ENCODE results near the gene PDE1A.

PDE1A gene

DNA sequence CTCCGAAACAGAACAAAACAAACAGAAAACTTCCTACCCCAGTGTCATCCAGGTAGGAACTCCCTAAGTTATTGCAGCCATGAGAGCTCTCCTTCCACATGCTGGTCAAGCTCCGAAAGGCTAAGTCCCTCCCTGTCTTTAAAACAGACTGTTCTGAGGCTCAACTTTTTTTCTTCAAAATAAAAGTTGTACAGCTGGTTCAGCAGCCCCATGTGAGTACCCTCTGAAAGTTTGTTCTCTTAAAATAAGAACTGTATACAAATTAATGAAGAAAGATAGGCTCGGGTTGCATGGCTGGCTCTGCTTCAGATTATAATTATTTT is at the start of gene PDE1A:
Gene PDE1A, minus strand, starts transcription at position 119 of the 323 bp plus-strand sequence.
- no peak for DNase-seq (ENCODE audit: low spot score in 2 of 2)

DNA sequence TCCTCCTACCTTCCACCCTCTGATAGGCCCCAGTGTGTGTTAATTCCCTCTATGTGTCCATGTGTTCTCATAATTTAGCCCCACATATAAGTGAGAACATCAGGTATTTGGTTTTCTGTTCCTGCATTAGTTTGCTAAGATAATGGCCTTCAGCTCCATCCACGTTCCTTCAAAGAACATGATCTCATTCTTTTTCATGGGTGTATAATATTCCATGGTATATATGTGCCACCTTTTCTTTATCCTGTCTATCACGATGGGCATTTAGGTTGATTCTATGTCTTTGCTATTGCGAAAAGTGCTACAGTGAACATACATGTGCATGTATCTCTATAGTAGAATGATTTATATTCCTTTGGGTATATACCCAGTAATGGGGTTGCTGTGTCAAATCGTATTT is 46.8 kb upstream of the PDE1A start:
- no peak overlapping the region for H3K27ac Mint-ChIP-seq
- no peak overlapping the region for H3K4me3 Mint-ChIP-seq
- DNase-seq (ENCODE audit: low spot score in 2 of 2) (no peak), ATAC-seq (ENCODE audit: low read depth) (no peak)
- H3K27me3 Mint-ChIP-seq = no peaks in the 10 kb centered on the region
- H3K4me1 Mint-ChIP-seq = no peaks in the 10 kb centered on the region
- no peaks in the 10 kb centered on the region for H3K36me3 Mint-ChIP-seq
- H3K9me3 Mint-ChIP-seq = peaks cover 4% of the 10 kb centered on the region

More for the DNA sequence above, at the start of gene PDE1A:
- no peaks in the 10 kb centered on the region for H3K27me3 Mint-ChIP-seq
- peaks cover 2% of the 10 kb centered on the region for H3K9me3 Mint-ChIP-seq
- no peak within 1 kb of the TSS for H3K4me3 Mint-ChIP-seq
- H3K27ac Mint-ChIP-seq = no peak within 1 kb of the TSS
- H3K4me1 Mint-ChIP-seq = no peaks in the 10 kb centered on the region
- peaks cover 2% of the 10 kb centered on the region for H3K36me3 Mint-ChIP-seq
- ATAC-seq (ENCODE audit: low read depth) = no peak

DNA sequence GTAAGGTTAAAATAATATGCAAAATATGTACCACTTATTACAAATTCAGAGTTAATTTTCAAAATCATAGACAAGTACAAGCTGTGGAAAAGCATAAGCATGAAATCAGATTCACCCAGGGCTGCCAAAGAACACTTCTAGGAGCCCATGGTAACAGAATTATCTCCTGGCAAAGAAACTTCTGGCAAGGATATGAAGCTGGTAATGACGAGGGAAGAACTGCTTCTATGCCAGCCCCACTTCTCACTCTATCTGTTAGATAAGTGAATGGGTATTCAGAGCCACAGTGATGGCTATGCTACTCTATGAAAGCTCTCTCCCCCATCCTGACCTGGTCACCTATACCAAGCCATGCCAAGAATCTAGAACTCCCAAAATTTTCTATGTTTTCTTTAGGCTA is 36.9 kb upstream of the PDE1A start:
- no peak overlapping the region for H3K4me3 Mint-ChIP-seq
- peaks cover 3% of the 10 kb centered on the region for H3K9me3 Mint-ChIP-seq
- ATAC-seq (ENCODE audit: low read depth) (no peak), DNase-seq (ENCODE audit: low spot score in 2 of 2) (no peak)
- H3K4me1 Mint-ChIP-seq = no peaks in the 10 kb centered on the region
- no peaks in the 10 kb centered on the region for H3K36me3 Mint-ChIP-seq
- no peak overlapping the region for H3K27ac Mint-ChIP-seq
- no peaks in the 10 kb centered on the region for H3K27me3 Mint-ChIP-seq

DNA sequence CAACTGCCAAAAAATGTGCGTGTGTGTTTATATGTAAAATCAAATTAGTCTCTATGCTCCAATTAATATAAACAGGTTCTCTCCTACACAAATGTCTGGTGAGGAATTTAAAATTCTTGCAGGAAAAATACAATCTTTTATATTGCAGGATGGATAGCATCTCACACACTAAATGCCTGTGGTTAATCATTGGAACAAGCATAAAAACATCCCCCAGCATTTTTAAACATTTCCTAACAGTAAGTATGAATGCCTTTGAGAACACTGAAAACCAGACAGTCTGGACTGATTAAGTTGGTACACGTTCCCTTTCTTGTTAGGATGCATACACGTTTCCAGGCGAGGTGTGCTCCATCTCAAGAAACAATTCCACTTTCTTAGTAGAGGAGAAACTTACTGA is 29.9 kb upstream of the PDE1A start:
- Mint-ChIP-seq H3K36me3 (no peaks in the 10 kb centered on the region), H3K9me3 (peaks cover 1% of the 10 kb centered on the region), H3K4me3 (no peak overlapping the region), H3K27me3 (no peaks in the 10 kb centered on the region), H3K27ac (no peak overlapping the region), H3K4me1 (no peaks in the 10 kb centered on the region)
- no peak for ATAC-seq (ENCODE audit: low read depth)
- no peak for DNase-seq (ENCODE audit: low spot score in 2 of 2)

DNA sequence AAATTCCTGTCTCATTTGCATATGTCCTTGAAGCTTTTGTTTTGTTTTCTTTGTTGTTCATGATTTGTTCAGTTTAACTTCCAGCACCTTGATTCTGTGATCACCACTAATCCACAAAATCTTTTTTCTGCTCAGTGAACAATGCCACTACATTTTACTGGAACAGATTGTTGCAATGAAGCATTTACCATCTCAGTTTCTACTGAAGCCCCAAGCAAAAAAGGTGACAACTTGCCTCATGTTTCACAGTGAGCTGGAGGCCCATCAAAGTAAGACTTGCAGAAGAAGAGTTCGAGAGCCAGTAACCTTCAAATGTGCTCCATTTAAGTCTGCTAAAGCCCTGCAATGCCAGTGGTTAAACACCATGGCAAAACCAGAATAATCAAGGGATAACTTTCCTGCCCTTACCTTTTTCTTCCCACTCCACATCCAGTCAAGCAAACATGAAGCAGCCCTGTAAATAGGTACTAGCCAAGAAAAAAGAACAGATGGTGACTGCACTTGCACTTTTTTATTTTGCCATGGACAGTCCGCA is 25.7 kb upstream of the PDE1A start:
- H3K4me1 Mint-ChIP-seq = no peaks in the 10 kb centered on the region
- peaks cover 1% of the 10 kb centered on the region for H3K9me3 Mint-ChIP-seq
- H3K4me3 Mint-ChIP-seq = no peak overlapping the region
- DNase-seq (ENCODE audit: low spot score in 2 of 2) = no peak
- ATAC-seq (ENCODE audit: low read depth) = no peak
- no peaks in the 10 kb centered on the region for H3K36me3 Mint-ChIP-seq
- H3K27ac Mint-ChIP-seq = no peak overlapping the region
- H3K27me3 Mint-ChIP-seq = peaks cover 2% of the 10 kb centered on the region

DNA sequence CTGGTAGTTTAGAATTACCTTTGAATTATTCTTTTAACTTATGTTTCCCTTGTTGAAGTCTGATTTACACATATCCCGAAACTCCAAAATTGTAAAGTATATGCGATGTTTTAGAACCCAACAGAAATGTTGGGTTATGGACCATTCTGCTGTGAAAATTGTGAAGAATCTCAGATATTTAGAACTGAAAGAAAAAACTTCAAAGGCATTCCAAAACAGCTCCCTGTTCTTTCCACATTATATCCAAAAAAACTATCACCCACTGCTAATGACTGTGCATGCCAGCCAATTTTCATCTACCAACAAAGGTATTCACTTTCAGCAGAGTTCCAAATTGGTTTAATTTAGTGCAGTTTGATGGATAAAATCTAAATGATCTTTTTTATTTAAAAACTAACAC is 21.5 kb upstream of the PDE1A start:
- DNase-seq (ENCODE audit: low spot score in 2 of 2) = no peak
- H3K36me3 Mint-ChIP-seq = no peaks in the 10 kb centered on the region
- ATAC-seq (ENCODE audit: low read depth) = no peak
- peaks cover 2% of the 10 kb centered on the region for H3K27me3 Mint-ChIP-seq
- H3K9me3 Mint-ChIP-seq = peaks cover 5% of the 10 kb centered on the region
- H3K4me1 Mint-ChIP-seq = no peaks in the 10 kb centered on the region
- no peak overlapping the region for H3K4me3 Mint-ChIP-seq
- H3K27ac Mint-ChIP-seq = no peak overlapping the region

DNA sequence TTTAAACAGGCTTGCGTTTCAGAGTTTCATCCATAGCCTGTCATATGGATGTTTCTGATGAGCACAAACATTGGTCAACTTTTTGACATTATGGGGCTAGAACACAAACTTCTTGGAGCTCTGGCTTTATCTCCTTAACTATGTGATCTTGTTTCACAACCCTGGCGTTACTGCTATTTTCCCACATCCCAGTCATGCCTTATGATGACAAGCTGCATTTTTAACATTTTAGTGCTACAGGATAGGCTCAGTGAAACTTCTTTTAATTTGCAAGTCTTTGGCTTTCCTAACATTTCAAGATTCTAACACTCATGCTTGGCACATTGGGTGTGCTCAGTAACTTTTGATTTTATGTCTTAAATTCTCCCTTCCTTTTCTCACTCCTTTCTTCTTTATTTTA is 21.0 kb upstream of the PDE1A start:
- H3K27me3 Mint-ChIP-seq = peaks cover 2% of the 10 kb centered on the region
- no peaks in the 10 kb centered on the region for H3K36me3 Mint-ChIP-seq
- no peaks in the 10 kb centered on the region for H3K4me1 Mint-ChIP-seq
- H3K27ac Mint-ChIP-seq = no peak overlapping the region
- DNase-seq (ENCODE audit: low spot score in 2 of 2) (no peak), ATAC-seq (ENCODE audit: low read depth) (no peak)
- H3K9me3 Mint-ChIP-seq = peaks cover 5% of the 10 kb centered on the region
- no peak overlapping the region for H3K4me3 Mint-ChIP-seq

DNA sequence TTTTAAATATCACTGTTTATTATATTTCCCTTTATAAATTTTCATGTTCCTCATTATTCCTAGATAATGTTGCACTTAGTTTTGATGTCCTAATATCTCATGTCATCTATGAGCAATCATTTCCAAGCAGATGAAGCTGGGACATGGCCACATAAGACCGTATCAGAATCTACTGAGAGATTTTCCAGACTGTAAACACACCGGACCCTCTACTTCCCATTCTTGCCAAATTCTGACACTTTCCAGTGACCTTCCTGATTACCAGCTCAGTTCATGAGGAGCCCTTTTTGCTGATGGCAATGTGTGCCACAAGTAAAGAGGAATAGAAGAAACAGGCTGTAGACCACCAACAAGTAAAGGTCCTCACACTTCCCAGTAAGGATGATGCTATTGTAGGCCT is 20.3 kb upstream of the PDE1A start:
- Mint-ChIP-seq H3K4me3 (no peak overlapping the region), H3K27ac (no peak overlapping the region), H3K27me3 (peaks cover 2% of the 10 kb centered on the region), H3K4me1 (no peaks in the 10 kb centered on the region), H3K9me3 (peaks cover 5% of the 10 kb centered on the region), H3K36me3 (no peaks in the 10 kb centered on the region)
- ATAC-seq (ENCODE audit: low read depth) (no peak), DNase-seq (ENCODE audit: low spot score in 2 of 2) (no peak)

DNA sequence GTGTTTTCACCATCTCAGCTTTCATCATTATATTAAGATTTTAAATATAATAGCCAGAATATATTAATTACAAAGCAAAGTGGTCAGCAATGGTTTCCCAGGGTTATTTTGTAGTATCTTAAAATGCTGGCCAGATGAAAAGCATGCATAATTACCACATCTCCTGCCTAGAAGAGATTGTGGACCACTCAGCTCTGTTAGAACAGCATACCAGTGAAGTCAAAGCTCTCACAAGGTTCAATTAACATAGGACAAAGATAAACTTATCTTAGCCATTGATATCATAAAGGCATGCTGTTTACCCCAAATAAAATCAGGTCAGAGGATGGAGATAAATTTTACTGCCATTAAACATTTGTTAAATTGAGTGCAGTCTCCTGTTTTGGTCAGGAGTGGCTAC is 19.3 kb upstream of the PDE1A start:
- Mint-ChIP-seq H3K36me3 (no peaks in the 10 kb centered on the region), H3K4me1 (no peaks in the 10 kb centered on the region), H3K4me3 (no peak overlapping the region), H3K27me3 (peaks cover 2% of the 10 kb centered on the region), H3K27ac (no peak overlapping the region), H3K9me3 (peaks cover 6% of the 10 kb centered on the region)
- DNase-seq (ENCODE audit: low spot score in 2 of 2) (no peak), ATAC-seq (ENCODE audit: low read depth) (no peak)

DNA sequence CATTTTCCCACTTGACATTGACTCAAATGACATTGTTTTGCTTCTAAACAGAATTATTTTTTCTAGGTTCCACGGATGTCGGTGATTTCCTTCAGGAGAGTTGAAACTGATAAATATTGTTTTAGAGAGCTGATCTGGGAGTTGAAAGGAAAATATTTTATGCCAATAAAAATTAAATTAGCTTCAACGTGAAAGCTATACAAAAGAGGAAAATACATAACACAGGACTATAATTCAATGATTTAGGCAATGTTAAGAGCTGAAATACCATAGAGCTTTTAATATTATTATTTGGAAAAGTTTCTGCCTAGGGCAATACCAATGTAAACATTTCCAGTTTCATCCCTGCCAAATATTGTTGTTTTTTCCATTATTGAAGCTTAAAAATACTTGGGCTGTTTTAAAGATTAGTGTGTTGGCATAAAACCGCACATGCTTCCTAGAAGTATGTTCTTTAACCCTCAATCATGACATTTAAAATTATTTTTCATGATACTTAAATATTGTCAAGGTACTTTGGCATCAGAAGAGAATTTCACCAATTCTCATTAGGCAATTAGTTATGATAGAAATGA is 18.6 kb upstream of the PDE1A start:
- Mint-ChIP-seq H3K36me3 (no peaks in the 10 kb centered on the region), H3K27me3 (peaks cover 5% of the 10 kb centered on the region), H3K9me3 (peaks cover 9% of the 10 kb centered on the region), H3K27ac (no peak overlapping the region), H3K4me1 (no peaks in the 10 kb centered on the region), H3K4me3 (no peak overlapping the region)
- no peak for DNase-seq (ENCODE audit: low spot score in 2 of 2)
- no peak for ATAC-seq (ENCODE audit: low read depth)

DNA sequence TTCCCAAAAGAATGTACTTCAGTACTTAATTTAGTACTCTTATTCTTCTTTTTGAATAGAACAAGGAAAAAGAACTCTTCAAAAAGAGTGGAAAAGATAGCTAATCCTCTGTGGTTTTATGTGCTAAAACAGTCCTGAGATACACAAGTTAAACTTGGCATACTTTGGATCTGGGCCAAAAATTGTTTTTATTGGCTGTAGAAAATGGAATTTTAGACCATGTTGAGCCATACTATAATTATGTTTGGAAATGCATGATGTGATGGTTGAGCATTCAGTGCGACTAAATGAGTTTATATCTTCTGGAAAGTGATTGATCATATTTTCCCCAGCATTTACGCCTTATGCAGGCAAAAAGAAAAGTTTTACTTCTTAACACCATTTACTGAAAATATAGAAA is 18.0 kb upstream of the PDE1A start:
- H3K27me3 Mint-ChIP-seq = peaks cover 3% of the 10 kb centered on the region
- H3K4me1 Mint-ChIP-seq = no peaks in the 10 kb centered on the region
- H3K4me3 Mint-ChIP-seq = no peak overlapping the region
- no peak for DNase-seq (ENCODE audit: low spot score in 2 of 2)
- peaks cover 9% of the 10 kb centered on the region for H3K9me3 Mint-ChIP-seq
- ATAC-seq (ENCODE audit: low read depth) = no peak
- H3K36me3 Mint-ChIP-seq = no peaks in the 10 kb centered on the region
- H3K27ac Mint-ChIP-seq = no peak overlapping the region

DNA sequence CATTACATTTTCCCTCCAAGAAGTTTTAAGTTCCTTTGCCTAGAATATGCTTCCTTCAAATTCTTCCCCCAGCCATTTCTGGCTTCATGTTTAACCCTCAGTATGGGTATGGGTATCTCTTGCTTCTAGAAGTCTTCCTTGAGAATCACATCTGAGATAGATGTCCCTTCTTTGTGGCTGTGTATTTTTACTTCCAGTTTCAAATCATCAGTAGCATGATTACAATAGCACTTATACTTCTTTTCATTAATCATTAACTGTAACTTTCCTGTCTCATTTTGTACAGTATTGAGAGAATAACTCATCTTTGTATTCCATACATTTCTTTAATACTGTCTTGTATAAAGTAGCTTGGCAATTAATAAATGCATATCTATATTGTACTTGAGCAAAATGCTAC is 17.3 kb upstream of the PDE1A start:
- Mint-ChIP-seq H3K36me3 (no peaks in the 10 kb centered on the region), H3K4me1 (no peaks in the 10 kb centered on the region), H3K4me3 (no peak overlapping the region), H3K27me3 (peaks cover 3% of the 10 kb centered on the region), H3K9me3 (peaks cover 9% of the 10 kb centered on the region), H3K27ac (no peak overlapping the region)
- ATAC-seq (ENCODE audit: low read depth) (no peak), DNase-seq (ENCODE audit: low spot score in 2 of 2) (no peak)

DNA sequence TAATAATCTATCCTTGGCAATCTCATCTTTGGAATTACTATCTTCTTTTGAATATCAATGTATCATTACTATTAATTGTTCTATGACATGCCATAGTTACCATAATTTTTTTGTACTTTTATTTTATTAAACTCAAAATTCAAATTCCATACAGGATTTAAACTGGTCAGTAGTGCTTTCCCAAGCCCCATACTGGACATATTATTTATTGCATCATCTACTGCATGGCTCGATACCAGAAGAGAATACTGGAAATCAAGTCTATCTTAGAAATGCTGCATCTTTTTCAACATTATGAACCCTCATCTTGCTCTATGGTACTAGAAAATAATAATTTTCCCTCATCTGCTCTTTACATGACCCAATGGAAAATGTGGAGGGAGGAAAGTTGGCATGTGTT is 9.4 kb upstream of the PDE1A start:
- no peak overlapping the region for H3K4me3 Mint-ChIP-seq
- no peak for DNase-seq (ENCODE audit: low spot score in 2 of 2)
- H3K27ac Mint-ChIP-seq = no peak overlapping the region
- H3K9me3 Mint-ChIP-seq = peaks cover 6% of the 10 kb centered on the region
- H3K27me3 Mint-ChIP-seq = peaks cover 3% of the 10 kb centered on the region
- no peak for ATAC-seq (ENCODE audit: low read depth)
- no peaks in the 10 kb centered on the region for H3K36me3 Mint-ChIP-seq
- no peaks in the 10 kb centered on the region for H3K4me1 Mint-ChIP-seq

DNA sequence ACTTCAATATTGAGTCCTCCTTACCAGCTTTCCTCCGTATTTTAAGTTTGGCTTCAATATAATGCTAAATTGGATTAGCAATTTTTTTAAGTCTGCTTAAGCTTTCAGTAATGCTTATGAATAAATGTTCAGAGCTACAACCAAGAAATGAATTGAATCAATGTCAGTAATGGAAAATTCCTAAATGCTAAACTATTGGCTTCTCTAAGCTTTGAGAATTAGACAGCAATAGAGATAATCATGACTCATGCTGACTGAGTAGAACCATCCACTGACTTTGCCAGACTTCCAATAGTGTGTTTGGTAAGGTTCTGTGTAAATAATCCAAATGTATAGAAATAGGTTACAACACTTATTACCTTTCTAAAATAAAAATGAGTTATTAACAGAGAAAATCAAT is 8.9 kb upstream of the PDE1A start:
- Mint-ChIP-seq H3K27me3 (peaks cover 1% of the 10 kb centered on the region), H3K36me3 (peaks cover 2% of the 10 kb centered on the region), H3K4me3 (no peak overlapping the region), H3K27ac (no peak overlapping the region), H3K4me1 (no peaks in the 10 kb centered on the region), H3K9me3 (peaks cover 5% of the 10 kb centered on the region)
- DNase-seq (ENCODE audit: low spot score in 2 of 2) = no peak
- no peak for ATAC-seq (ENCODE audit: low read depth)

DNA sequence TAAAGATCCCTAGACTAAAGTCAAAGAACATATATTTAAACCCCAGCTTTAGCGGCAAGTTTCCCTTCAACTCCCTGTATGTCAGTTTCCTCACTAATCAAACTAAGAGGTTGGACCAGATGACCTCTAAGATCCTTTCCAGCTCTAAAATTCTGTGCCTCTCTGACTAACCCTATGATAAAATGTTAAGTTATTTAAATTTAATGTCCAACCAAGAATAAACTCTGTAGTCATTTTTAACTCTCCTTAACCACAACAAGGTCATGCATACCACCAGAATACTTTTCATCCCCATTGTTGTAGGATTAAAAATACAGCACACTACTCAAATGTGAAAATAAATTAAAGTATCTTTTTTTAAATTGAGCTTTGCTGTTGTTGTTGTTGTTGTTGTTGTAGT is 5.2 kb upstream of the PDE1A start:
- ATAC-seq (ENCODE audit: low read depth) (no peak), DNase-seq (ENCODE audit: low spot score in 2 of 2) (no peak)
- H3K36me3 Mint-ChIP-seq = peaks cover 2% of the 10 kb centered on the region
- H3K9me3 Mint-ChIP-seq = peaks cover 4% of the 10 kb centered on the region
- H3K4me1 Mint-ChIP-seq = no peaks in the 10 kb centered on the region
- no peak overlapping the region for H3K27ac Mint-ChIP-seq
- no peaks in the 10 kb centered on the region for H3K27me3 Mint-ChIP-seq
- no peak overlapping the region for H3K4me3 Mint-ChIP-seq
